WI38 (cell line): ENCODE results near the gene STYK1.
A peak's percentile ranks its signal among the peaks of the same experiment; 100 is the strongest.

ENCODE experiments used
- H3K4me3 ChIP-seq: 2 replicates; pipeline ENCODE4 v1.5.1; 2011; ENCODE audit warnings: low read depth, mild to moderate bottlenecking, control low read depth, low read length
- CTCF ChIP-seq: IDR thresholded peaks from 2 replicates; pipeline ENCODE4 v1.5.1; 2012; ENCODE audit warnings: low read depth, mild to moderate bottlenecking, control low read depth, low read length

The STYK1 gene

GRCh38 chr12:10623131-10623530 is 50.7 kb downstream of the STYK1 start:
- TF ChIP-seq CTCF: no peak
- H3K4me3 ChIP-seq: no peak overlapping the region

- no peak for TF ChIP-seq CTCF
- no peak overlapping the region for H3K4me3 ChIP-seq
These were observed 52.6 kb downstream of the STYK1 start for GRCh38 chr12:10621278-10621677.

GRCh38 chr12:10620078-10620779 is 53.6 kb downstream of the STYK1 start:
- H3K4me3 ChIP-seq: no peak overlapping the region
- TF ChIP-seq CTCF: no peak

GRCh38 chr12:10618338-10618987 is 55.4 kb downstream of the STYK1 start:
- no peak for TF ChIP-seq CTCF
- H3K4me3 ChIP-seq: no peak overlapping the region

GRCh38 chr12:10617863-10618262 is 56.0 kb downstream of the STYK1 start:
- no peak for TF ChIP-seq CTCF
- no peak overlapping the region for H3K4me3 ChIP-seq

GRCh38 chr12:10615532-10615931 is 58.3 kb downstream of the STYK1 start:
- H3K4me3 ChIP-seq: no peak overlapping the region
- TF ChIP-seq CTCF: no peak

- no peak for TF ChIP-seq CTCF
- peak overlapping the region; percentile 95 for H3K4me3 ChIP-seq
These were observed 59.8 kb downstream of the STYK1 start for GRCh38 chr12:10614056-10614370.
